OCI-LY1 (cell line): ENCODE results near the gene VAMP5.

Source experiments
- EZH2 ChIP-seq: fragments of 200-600 bp; sonication (generic), shearing (Covaris generic); IDR thresholded peaks from 2 replicates; pipeline ENCODE4 v1.8.0; 2017; ENCODE audit warnings: borderline replicate concordance, mixed run types, mild to moderate bottlenecking, antibody characterized with exemption, low read length, moderate library complexity, mixed read lengths
- TF ChIP-seq, protein P1 (sequence below): fragments of 200-600 bp; sonication (generic), shearing (Covaris generic); IDR thresholded peaks from 2 replicates; pipeline ENCODE4 v1.5.1; 2017; ENCODE audit warnings: mild to moderate bottlenecking, antibody characterized with exemption, low read length, moderate library complexity, mixed read lengths

DNA sequence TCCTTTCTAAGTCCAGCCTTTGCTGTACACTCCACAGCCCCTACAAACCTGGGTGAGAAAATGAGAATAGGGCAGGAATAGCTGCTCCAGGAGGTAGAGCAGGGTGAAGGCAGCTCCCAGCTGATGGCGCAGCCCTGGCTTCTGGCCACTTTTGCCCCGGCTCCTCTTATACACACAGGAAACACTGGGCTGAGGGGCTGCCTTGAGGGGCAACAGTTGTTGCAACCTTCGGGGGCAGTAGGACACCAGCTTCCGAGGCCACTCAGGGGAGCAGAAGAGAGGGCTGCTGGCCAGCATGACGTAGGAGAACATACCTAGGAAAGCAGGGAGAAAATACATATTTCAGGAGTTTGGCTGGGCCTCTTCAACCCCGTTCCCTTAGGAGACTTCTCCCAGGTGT is 31.0 kb upstream of the VAMP5 start:
- TF ChIP-seq EZH2, result no peak
- TF ChIP-seq, protein P1, sequence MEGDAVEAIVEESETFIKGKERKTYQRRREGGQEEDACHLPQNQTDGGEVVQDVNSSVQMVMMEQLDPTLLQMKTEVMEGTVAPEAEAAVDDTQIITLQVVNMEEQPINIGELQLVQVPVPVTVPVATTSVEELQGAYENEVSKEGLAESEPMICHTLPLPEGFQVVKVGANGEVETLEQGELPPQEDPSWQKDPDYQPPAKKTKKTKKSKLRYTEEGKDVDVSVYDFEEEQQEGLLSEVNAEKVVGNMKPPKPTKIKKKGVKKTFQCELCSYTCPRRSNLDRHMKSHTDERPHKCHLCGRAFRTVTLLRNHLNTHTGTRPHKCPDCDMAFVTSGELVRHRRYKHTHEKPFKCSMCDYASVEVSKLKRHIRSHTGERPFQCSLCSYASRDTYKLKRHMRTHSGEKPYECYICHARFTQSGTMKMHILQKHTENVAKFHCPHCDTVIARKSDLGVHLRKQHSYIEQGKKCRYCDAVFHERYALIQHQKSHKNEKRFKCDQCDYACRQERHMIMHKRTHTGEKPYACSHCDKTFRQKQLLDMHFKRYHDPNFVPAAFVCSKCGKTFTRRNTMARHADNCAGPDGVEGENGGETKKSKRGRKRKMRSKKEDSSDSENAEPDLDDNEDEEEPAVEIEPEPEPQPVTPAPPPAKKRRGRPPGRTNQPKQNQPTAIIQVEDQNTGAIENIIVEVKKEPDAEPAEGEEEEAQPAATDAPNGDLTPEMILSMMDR, result no peak
